Measurements from ENCODE around the gene BRAT1.

Gene BRAT1

GRCh38 chr7:2495418-2496299 is 59.7 kb downstream of the BRAT1 start:
- DNase-seq (ENCODE audit: low spot score) = no peak

GRCh38 chr7:2494191-2495130 is 60.9 kb downstream of the BRAT1 start:
- no peak for DNase-seq (ENCODE audit: low spot score)

GRCh38 chr7:2493205-2494164 is 61.8 kb downstream of the BRAT1 start:
- no peak for DNase-seq (ENCODE audit: low spot score)

GRCh38 chr7:2492038-2492437 is 63.3 kb downstream of the BRAT1 start:
- no peak for DNase-seq (ENCODE audit: low spot score)

- DNase-seq (ENCODE audit: low spot score) = no peak
Measured at GRCh38 chr7:2490181-2490651, 65.1 kb downstream of the BRAT1 start.

- no peak for DNase-seq (ENCODE audit: low spot score)
Measured at GRCh38 chr7:2488681-2489080, 66.6 kb downstream of the BRAT1 start.

GRCh38 chr7:2488272-2488645 is 67.1 kb downstream of the BRAT1 start:
- DNase-seq (ENCODE audit: low spot score) = no peak
